ENCODE results near the gene LENG8.
"Not testable (repeated sequence)": the region's sequence is repeated elsewhere in the genome, so short reads cannot be mapped to it uniquely, and the experiment has no call there.

The LENG8 gene

GRCh38 chr19:54484451-54484850 is 35.5 kb downstream of the LENG8 start:
- Mint-ChIP-seq H3K9me3 (peaks cover 26% of the 10 kb centered on the region), H3K4me3 (no peak overlapping the region), H3K4me1 (no peaks in the 10 kb centered on the region), H3K27ac (no peak overlapping the region), H3K27me3 (ENCODE audit: low read depth, poor library complexity) (peaks cover 31% of the 10 kb centered on the region), H3K36me3 (ENCODE audit: low read depth) (no peaks in the 10 kb centered on the region)
- TF ChIP-seq, protein P1, sequence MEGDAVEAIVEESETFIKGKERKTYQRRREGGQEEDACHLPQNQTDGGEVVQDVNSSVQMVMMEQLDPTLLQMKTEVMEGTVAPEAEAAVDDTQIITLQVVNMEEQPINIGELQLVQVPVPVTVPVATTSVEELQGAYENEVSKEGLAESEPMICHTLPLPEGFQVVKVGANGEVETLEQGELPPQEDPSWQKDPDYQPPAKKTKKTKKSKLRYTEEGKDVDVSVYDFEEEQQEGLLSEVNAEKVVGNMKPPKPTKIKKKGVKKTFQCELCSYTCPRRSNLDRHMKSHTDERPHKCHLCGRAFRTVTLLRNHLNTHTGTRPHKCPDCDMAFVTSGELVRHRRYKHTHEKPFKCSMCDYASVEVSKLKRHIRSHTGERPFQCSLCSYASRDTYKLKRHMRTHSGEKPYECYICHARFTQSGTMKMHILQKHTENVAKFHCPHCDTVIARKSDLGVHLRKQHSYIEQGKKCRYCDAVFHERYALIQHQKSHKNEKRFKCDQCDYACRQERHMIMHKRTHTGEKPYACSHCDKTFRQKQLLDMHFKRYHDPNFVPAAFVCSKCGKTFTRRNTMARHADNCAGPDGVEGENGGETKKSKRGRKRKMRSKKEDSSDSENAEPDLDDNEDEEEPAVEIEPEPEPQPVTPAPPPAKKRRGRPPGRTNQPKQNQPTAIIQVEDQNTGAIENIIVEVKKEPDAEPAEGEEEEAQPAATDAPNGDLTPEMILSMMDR (IDR thresholded peaks at IDR 0.05), result no peak
- no peak for DNase-seq

GRCh38 chr19:54485851-54486250 is 36.9 kb downstream of the LENG8 start:
- no peaks in the 10 kb centered on the region for H3K4me1 Mint-ChIP-seq
- H3K36me3 Mint-ChIP-seq (ENCODE audit: low read depth), result no peaks in the 10 kb centered on the region
- H3K27ac Mint-ChIP-seq, result no peak overlapping the region
- H3K27me3 Mint-ChIP-seq (ENCODE audit: low read depth, poor library complexity), result peaks cover 23% of the 10 kb centered on the region
- TF ChIP-seq, protein P1 (IDR thresholded peaks at IDR 0.05), result no peak
- no peak for DNase-seq
- peaks cover 27% of the 10 kb centered on the region for H3K9me3 Mint-ChIP-seq
- H3K4me3 Mint-ChIP-seq, result no peak overlapping the region

DNA sequence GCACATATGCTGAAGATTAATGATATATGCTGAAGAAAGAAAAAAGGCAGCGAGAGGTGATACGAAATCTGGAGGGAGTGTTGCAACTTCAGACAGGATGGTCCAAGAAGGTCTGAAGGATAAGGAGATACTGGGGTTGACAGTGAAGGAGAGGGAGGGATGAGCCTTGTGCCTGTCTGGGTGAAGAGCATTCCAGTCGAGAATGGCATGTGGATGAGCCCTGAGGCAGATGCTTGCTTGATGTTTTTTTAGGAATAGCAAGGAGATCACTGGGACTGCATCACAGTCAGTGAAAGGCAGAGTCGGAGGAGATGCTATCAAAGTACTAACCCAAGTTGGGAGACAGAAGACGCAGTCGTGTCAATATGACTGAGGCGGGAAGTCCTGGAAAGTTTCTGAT is 40.3 kb downstream of the LENG8 start:
- Mint-ChIP-seq H3K9me3 (peaks cover 49% of the 10 kb centered on the region), H3K36me3 (ENCODE audit: low read depth) (no peaks in the 10 kb centered on the region), H3K27me3 (ENCODE audit: low read depth, poor library complexity) (peaks cover 14% of the 10 kb centered on the region), H3K4me3 (no peak overlapping the region), H3K27ac (no peak overlapping the region), H3K4me1 (no peaks in the 10 kb centered on the region)
- TF ChIP-seq, protein P1 (IDR thresholded peaks at IDR 0.05), result no peak
- no peak for DNase-seq

DNA sequence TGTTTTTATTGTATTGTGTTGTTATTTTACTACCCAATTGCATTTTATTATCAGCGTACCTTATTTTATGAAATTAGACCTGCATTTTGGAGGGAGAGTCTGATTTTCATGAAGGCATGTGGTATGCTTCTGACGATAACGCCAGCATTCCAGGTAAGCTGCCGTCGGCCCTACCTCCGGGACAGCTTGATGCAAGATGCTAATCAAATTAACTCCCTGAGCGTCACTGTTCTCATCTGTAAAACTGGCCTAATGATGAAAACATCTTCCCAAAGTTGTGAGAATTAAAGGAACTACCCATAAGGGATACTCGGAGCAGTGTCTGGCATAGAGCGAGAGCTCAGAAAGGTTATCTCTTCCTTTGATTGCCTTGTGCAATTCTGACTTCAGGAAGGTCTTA is 40.8 kb downstream of the LENG8 start:
- DNase-seq, result no peak
- TF ChIP-seq, protein P1 (IDR thresholded peaks at IDR 0.05), result no peak
- no peak overlapping the region for H3K27ac Mint-ChIP-seq
- H3K27me3 Mint-ChIP-seq (ENCODE audit: low read depth, poor library complexity), result peaks cover 13% of the 10 kb centered on the region
- H3K9me3 Mint-ChIP-seq, result peaks cover 48% of the 10 kb centered on the region
- no peak overlapping the region for H3K4me3 Mint-ChIP-seq
- H3K4me1 Mint-ChIP-seq, result no peaks in the 10 kb centered on the region
- no peaks in the 10 kb centered on the region for H3K36me3 Mint-ChIP-seq (ENCODE audit: low read depth)

DNA sequence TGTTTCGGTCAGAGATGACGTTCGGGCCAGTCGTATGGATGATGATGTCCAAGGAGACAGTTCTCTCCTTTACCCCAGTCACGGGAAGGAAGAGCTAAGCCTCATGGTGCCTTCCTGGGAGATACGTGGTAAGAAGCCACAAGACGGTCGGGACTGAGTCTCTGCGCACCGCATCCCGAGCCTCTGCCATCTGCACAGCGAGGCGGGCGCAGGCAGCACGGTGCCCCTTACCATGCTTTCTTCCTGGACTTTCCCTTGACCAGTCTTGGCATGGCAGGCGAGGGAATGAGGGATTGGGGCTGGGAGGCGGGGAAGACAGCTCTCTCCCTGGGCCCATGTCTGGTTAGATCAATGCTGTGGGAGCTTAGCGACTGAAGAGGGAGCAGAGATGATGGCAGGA is 43.6 kb downstream of the LENG8 start:
- H3K27me3 Mint-ChIP-seq (ENCODE audit: low read depth, poor library complexity), result peaks cover 12% of the 10 kb centered on the region
- TF ChIP-seq, protein P1 (IDR thresholded peaks at IDR 0.05), result no peak
- H3K4me3 Mint-ChIP-seq, result no peak overlapping the region
- no peak for DNase-seq
- no peaks in the 10 kb centered on the region for H3K36me3 Mint-ChIP-seq (ENCODE audit: low read depth)
- no peak overlapping the region for H3K27ac Mint-ChIP-seq
- H3K9me3 Mint-ChIP-seq, result peaks cover 55% of the 10 kb centered on the region
- H3K4me1 Mint-ChIP-seq, result no peaks in the 10 kb centered on the region

- H3K36me3 Mint-ChIP-seq (ENCODE audit: low read depth); H3K4me3 Mint-ChIP-seq; H3K4me1 Mint-ChIP-seq; DNase-seq; H3K27ac Mint-ChIP-seq: not testable (repeated sequence)
- H3K27me3 Mint-ChIP-seq (ENCODE audit: low read depth, poor library complexity), result peaks cover 12% of the 10 kb centered on the region
- peaks cover 57% of the 10 kb centered on the region for H3K9me3 Mint-ChIP-seq
Measured at GRCh38 chr19:54493056-54493455, 44.1 kb downstream of the LENG8 start.

All from nephron progenitor cell (in vitro differentiated cells).